Upper lobe of left lung (tissue), 4 donors: ENCODE results near the gene MYO1E.

Experiments used
- CTCF ChIP-seq, 6 experiments: fragments of 450-650 bp in 4 of 6; fragments of 200-600 bp in 2 of 6; sonication (generic) in 2 of 6; IDR thresholded peaks; one replicate each; pipeline ENCODE4 v1.5.1; 2016 to 2019; ENCODE audit warnings: antibody characterized with exemption in 6 of 6
- POLR2A ChIP-seq, 4 donors: fragments of 450-650 bp; IDR thresholded peaks; one replicate each; pipeline ENCODE4 v1.5.1; 2016 to 2017; ENCODE audit warnings: antibody characterized with exemption in 4 of 4, mild to moderate bottlenecking in 2 of 4

GRCh38 chr15:59407946-59408345, 35.3 kb upstream of the MYO1E start:
- no peak for TF ChIP-seq POLR2A (IDR thresholded peaks at IDR 0.05)
- no peak for TF ChIP-seq CTCF (IDR thresholded peaks at IDR 0.05)
